DMS114 treated with DMSO at 0.1 percent for 48 hours (cell line): Measurements from ENCODE around the gene ACOT8.
"Not testable (repeated sequence)": the region's sequence is repeated elsewhere in the genome, so short reads cannot be mapped to it uniquely, and the experiment has no call there.

Source experiments
- DNase-seq: peaks from one replicate; lab custom pipeline; 2025; ENCODE audit not compliant: unreplicated experiment; lab: John Stamatoyannopoulos, UW

The ACOT8 gene

DNA sequence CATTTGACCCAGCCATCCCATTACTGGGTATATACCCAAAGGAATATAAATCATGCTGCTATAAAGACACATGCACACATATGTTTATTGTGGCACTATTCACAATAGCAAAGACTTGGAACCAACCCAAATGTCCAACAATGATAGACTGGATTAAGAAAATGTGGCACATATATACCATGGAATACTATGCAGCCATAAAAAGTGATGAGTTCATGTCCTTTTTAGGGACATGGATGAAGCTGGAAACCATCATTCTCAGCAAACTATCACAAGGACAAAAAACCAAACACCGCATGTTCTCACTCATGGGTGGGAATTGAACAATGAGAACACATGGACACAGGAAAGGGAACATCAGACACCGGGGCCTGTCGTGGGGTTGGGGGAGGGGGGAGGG is 59.2 kb downstream of the ACOT8 start:
- not testable (repeated sequence) for DNase-seq

DNA sequence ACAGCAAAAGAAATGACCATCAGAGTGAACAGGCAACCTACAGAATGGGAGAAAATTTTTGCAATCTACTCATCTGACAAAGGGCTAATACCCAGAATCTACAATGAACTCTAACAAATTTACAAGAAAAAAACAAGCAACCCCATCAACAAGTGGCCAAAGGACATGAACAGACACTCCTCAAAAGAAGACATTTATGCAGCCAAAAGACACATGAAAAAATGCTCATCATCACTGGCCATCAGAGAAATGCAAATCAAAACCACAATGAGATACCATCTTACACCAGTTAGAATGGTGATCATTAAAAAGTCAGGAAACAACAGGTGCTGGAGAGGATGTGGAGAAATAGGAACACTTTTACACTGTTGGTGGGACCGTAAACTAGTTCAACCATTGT is 59.7 kb downstream of the ACOT8 start:
- DNase-seq, result not testable (repeated sequence)

DNA sequence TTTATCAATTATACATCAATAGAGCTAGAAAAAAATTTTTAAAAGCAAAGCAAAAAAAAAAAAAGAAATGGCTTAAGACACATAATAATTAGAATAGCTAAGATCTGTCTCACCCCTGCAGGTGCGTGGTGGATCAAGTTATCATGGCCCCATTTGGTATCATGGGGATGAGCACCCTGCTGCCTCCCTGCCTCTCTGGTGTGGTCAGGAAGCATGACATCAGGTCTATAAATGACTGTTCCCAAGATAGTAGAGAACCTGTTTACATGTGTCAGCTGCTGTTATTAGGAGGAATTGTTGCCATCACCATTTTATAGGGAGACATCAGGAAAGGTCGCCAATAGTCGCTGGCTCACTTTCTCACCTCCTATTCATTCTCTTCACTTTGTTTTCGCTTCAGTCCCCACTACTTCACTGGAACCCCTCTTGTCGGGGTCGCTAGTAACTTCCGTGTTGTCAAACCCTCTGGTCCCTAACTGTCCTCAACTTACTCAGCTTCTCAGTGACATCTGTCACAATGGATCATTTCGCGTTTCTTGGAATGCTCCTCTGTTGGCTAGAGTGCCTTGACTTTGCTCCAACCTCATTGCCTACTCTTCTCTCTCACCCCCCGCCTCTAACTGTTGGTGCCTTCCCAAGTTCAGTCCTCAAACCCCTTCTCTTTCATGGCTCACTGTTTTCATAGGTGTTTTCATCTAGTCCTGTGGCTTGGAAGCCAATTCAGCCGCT is 60.7 kb downstream of the ACOT8 start:
- DNase-seq, result no peak

GRCh38 chr20:45792317-45793118 is 64.7 kb downstream of the ACOT8 start:
- DNase-seq, result no peak
